HG03457 (cell line): ENCODE results near the gene OR51T1.
"Not testable (repeated sequence)": the region's sequence is repeated elsewhere in the genome, so short reads cannot be mapped to it uniquely, and the experiment has no call there.

Experiments used
- ATAC-seq: cut with Tn5 transposase; IDR thresholded peaks from one replicate; pipeline ENCODE4 v1.9.1; 2021; ENCODE audit warnings: moderate number of reproducible peaks; ENCODE audit not compliant: unreplicated experiment

OR51T1 gene, protein sequence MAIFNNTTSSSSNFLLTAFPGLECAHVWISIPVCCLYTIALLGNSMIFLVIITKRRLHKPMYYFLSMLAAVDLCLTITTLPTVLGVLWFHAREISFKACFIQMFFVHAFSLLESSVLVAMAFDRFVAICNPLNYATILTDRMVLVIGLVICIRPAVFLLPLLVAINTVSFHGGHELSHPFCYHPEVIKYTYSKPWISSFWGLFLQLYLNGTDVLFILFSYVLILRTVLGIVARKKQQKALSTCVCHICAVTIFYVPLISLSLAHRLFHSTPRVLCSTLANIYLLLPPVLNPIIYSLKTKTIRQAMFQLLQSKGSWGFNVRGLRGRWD

DNA sequence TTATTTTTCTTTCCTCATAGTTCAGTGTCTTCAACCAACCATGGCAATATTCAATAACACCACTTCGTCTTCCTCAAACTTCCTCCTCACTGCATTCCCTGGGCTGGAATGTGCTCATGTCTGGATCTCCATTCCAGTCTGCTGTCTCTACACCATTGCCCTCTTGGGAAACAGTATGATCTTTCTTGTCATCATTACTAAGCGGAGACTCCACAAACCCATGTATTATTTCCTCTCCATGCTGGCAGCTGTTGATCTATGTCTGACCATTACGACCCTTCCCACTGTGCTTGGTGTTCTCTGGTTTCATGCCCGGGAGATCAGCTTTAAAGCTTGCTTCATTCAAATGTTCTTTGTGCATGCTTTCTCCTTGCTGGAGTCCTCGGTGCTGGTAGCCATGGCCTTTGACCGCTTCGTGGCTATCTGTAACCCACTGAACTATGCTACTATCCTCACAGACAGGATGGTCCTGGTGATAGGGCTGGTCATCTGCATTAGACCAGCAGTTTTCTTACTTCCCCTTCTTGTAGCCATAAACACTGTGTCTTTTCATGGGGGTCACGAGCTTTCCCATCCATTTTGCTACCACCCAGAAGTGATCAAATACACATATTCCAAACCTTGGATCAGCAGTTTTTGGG lies at the start of gene OR51T1:
OR51T1 (plus strand) TSS at position 41 of the 641 bp plus-strand sequence; CDS start at position 41, 0 bp downstream.
- no peak for ATAC-seq

DNA sequence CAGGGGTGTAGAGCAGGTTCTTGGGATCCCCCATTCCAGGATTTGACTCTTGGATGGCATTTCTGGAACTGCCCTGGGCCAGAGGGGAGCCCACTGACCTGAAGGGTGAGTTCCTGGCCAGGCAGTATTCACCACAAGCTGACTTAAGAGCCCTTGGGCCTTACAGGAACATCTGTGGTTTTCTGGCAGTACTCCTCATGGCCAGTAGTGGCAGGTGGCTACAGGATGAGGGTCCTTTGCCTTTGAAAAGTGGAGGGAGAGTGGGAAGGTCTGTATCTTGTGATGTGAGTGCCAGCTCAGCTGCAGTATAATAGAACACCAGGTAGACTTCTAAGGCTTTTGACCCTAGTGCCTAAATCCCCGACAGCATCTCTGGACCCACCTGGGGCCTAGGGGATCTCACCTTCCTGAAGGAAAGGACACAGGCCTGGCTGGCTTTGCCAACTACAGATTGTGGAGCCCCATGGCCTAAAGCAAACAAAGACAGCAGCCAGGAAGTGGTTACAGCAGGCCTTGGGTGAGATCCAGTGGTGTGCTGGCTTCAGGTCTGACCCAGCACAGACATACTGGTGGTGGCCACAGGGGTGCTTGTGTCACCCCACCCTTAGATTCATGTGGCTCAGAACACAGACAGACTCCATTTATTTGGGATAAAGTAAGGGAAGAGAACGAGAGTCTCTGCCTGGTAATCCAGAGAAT lies 41.7 kb upstream of the OR51T1 start:
- ATAC-seq: no peak

DNA sequence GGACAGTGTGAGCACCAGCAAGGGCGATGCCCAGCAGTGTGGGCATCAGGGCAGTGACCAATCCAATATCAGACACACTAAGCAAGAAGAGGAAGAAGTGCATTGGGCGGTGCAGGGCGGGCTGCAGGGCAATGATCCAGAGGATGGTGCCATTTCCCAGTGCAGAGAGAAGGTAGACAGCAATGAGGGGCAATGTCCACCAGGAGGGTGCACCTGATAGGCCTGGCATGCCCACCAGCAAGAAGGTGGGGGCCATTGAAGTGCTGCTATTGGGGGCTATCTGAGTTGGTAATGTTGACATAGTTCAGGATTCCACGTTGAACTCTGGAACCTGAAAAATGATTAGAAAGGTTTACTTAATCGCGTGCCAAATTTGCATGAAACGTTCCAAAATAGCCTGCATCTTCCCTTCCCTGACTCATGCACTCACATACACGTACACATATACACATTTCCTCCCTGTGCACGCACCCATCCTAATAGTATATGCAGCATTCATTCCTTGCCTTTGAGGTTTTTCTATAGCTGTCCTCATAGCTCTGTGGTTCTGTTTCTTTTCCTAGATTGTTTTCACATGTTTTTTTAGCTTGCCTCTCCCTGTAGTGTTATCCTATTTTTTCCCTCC lies 32.7 kb upstream of the OR51T1 start, which contains the start of gene OR51S1:
OR51S1 (minus strand) TSS at position 301 of the 625 bp plus-strand sequence; CDS start at position 301, 0 bp downstream.
- ATAC-seq: no peak

DNA sequence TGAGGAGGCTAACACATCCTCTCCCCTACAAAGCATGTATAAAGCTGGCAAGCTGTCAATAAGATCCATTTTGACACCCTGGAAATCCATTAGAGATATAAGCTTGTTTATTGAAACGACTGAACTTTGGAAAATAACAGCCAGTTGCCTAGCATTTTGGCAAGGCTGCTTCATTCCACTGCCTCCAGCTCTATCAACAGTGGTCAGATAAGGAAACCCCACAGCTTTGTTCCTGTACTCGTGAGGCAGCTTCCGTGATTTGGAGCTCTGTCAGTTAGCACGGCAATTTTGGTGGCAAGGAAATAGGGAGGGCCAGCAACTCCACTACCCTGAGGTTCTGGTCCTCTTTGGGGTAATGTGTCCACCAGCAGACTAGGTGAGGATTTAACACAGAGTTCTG lies 30.7 kb upstream of the OR51T1 start:
- ATAC-seq: no peak

DNA sequence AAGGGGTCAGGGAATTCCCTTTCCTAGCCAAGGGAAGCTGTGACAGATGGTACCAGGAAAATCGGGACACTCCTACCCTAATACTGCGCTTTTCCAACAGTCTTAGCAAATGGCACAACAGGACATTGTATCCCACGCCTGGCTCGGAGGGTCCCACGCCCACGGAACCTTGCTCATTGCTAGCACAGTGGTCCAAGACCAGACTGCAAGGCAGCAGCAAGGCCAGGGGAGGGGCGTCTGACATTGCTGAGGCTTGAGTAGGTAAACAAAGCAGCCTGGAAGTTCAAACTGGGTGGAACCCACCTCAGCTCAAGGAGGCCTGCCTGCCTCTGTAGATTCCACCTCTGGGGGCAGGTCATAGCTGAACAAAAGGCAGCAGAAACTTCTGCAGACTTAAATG lies 27.4 kb upstream of the OR51T1 start:
- ATAC-seq: not testable (repeated sequence)

DNA sequence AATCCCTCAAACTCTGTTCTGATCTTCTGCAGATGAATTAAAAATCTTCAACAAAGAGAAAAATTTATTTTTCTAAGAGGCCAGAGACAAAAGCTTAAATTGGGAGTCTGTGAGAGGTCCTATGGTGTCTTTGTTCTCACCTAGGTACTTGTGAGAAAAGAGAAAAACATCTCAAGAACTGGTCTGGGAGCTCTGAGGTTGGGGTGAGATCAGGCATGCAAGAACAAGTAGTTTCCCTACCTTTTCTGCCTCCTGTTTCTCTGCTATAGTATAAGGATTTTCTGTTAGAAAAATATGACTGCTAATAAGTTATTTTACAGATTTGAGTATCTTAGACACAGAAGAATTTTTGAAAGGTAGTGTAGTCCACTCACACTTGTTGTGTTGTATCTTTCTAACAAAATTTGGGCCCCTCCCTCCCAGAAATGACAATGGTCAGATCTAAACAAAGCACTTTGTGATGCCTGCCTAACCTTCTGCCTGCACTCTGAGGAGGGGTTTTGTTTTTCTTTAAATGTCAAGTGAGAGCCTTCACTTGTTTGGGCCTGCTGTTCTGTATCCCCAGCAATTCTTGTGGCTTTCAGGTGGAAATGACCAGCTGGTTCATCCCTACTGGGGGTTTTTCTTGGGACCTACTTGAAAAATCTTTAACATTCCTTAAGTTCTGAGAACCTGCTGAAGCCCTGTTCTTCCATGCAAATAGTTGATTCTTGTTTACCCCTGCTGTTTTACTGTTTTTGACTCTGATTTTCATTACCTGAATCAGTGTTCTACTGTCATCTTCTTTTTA lies 19.1 kb upstream of the OR51T1 start:
- ATAC-seq: no peak

DNA sequence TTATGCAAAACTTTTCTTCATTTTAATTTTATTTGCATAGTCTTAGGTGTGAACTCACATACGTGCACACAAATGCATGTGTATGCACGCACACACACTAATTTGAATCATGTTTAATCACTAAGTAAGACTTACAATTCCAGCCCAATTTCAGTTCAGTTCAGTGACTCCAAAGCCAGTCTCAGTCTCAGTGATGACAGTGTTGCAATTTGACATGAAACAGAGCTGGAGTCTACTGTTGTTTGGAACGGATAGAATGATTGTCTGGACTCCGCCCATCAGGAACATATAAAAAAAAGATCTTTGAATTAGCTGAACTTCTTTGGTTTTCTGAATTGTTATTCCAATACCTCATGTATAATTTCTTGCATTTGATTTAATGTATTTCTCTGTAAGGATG lies 17.8 kb upstream of the OR51T1 start:
- ATAC-seq: no peak

DNA sequence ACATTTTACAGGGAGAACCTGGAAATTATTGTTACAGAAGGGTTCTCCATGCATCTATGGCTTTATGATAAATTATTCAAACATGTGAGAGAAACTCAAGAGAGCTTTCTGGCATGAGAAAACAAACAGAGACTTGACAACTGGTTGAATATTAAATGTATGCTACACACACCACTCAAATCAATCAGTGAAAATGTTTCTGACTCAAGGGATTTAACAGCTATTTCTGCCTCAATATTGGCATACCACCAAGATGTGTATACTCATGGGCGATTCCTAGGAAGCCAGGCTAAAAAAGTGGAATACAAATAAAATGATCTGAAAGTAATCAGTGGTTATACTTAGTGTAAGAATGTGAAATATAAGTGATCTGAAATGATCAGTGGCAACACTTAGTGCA lies 15.8 kb upstream of the OR51T1 start:
- ATAC-seq: no peak

DNA sequence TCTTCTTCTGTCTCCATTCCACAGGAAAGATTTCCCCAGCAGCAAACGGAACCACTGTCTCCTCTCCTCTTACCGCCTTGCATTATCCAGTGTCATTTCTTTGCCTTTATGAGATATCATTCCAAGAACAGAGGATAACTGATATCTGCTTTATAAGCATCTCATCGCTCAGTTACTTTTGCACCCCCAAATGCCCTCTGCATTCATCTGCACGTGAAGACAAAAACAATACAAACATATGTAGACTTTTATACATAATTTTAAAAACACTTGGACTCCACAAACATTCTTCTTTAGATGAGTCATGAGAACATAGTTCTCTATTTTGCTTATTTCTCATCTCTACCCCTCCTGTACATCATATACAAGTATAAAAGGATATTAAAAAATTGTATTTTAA lies 512 bp upstream of the OR51T1 start:
- ATAC-seq: no peak

DNA sequence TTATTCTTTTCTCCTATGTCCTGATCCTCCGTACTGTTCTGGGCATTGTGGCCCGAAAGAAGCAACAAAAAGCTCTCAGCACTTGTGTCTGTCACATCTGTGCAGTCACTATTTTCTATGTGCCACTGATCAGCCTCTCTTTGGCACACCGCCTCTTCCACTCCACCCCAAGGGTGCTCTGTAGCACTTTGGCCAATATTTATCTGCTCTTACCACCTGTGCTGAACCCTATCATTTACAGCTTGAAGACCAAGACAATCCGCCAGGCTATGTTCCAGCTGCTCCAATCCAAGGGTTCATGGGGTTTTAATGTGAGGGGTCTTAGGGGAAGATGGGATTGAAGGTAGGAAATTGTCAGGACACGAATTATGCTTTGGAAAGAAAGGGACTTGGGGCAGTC lies 843 bp downstream of the OR51T1 start:
- ATAC-seq: no peak

DNA sequence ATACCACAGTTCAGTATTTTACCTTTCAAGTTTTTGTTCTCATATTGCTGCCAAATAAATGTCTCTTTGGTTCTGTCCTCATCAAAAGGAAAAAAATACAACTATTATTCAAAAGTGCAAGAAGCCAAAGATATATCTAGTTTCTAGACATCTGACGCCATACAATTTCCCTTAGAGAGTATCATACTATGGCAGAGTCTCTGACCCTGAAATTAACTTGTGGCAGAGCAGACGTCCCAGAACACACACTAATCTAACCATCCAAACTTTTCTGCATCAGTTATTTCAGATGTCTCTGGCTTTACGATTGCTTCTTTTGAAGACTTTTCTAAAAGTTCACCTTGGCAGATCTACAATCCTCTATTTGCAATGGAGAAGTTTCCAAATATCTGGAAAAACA lies 2.7 kb downstream of the OR51T1 start:
- no peak for ATAC-seq

DNA sequence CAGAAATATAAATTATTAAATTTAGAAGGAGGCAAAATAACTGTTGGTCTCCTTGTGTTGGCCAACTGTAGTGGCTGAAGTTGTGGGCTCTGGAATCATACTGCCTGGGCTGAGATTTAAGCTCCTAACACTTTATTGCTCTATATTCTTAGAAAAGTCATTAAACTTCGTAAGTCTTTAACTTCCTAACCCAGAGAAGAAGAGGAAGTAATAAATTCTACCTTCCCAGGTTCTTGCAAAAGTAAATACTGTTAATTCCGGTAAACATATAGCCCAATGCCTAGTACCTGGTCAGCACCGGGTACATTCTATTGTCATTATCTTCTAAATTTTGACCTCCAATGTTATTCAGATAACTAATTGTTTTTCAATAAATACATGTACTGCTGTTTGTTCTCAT lies 4.5 kb downstream of the OR51T1 start:
- ATAC-seq: no peak

DNA sequence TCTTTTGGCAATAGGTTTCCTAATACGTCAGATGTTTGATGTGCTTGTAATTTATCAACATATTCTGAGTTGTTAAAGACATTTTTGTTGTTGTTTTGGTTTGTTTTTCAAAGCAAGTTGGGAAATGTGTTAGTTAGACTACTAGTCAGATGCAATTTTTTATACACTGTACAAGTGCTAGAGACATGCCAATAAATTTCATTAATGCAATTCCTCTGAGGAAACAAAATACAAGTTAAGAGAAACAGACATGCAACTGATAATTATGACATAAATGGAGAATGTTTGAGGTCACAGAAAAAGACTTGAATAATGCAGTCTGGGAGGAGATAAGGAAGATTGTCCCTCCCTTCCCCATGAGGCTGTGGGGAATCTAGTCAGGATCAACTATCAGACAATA lies 5.9 kb downstream of the OR51T1 start:
- no peak for ATAC-seq

DNA sequence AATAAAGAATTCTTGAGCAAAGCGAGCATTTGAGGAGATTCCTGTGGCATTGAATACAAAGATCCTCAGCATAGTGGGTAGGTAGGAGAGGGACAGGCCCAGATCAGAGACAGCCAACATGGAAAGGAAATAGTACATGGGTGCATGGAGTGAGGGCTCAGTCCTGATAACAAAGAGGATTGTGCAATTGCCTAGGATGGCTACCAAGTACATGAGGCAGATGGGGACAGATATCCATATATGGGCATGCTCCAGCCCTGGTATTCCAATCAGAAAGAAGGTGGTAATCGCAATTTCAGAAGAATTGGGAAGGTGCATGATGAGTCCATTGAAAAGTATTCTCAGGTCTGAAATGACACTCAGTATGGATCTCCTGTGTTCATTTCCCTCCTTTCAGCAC lies 8.6 kb downstream of the OR51T1 start:
- ATAC-seq: no peak

DNA sequence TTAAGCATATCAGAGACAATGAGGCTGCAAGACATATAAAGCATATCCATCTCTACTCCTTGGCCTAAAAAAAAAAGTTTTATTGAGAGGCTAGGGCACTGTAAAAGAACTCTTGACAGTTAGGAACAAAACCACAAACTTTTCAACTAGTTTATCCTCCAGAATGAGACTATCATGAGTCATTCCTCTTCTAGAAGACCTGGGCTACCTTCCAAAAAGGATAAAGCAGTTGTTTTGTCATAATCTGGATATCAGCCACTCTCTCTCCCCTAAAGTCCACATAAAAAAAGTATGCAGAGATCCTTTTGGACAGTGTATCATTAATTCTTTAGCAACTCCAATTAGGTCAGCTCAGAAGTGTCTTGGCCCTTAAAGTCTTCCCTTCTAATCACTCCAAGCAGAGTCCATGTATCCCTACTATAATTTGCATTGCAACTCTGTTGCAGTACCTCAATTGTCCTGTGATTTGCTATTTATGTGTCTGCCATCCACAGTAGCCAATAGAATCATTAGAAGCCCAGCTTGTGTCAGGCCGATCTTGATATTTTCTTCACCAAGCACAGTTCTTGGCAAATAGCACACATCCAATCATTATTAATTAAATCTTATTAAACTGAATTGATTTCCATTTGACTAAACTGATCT lies 10.4 kb downstream of the OR51T1 start:
- no peak for ATAC-seq

DNA sequence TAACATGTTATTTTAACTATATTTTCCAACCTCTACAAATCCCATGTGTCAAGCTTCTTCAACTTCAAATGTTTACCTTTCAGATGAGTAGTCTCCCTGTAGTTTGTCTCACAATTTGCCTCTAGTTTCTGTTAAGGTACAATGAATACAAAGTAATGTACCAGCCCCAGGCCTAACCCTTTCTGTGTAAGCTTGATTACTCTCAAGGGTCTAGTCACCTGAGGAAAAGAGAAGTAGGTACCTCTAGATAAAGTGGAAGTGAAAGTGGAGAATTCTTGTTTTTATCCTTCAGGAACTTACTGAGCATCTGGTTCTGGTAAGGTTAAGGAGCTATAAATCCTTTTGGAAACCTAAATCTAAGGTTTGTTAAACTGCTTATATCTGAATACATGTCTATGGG lies 21.8 kb downstream of the OR51T1 start, which contains the start of gene OR51A7:
OR51A7 (plus strand) TSS at position 300 of the 400 bp plus-strand sequence. CDS start 3,587 bp downstream, outside the sequence.
- no peak for ATAC-seq

DNA sequence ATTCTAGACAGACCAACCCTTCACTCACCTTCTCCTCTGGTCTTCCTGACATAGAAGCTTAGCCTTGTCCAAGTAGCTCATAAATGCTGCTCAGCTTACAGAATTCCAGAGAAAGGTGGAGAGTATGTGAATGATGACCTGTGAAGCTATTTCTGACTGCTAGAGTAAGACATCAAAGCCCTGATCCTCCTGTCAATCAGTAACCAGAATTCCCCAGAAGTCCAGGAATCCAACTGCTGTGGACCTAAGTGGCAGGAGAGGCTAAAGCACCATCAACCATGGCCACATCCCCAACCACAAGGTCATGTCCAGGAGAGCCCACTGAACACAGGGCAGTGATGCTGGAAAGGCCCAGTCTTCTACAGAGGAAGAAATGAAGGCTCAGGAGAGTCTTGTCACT lies 34.9 kb downstream of the OR51T1 start:
- no peak for ATAC-seq

DNA sequence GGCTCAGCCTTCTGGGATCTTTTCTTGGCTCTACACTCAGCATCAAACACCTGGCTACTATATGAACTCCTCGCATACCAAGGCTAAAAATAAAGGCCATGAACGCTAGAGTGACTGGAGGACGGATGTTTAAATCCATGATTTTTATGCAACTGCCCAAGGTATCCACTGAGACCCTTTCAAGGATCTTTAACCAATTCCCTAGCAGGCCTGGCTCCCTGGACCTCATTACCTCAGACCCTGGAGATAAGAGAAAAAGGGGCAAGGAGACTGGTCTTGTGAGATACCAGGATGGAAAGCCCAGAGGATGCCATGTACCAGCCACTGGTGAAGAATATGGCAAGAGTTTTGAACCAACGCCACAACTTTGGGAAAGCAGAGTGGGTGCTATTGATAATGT lies 37.5 kb downstream of the OR51T1 start, which contains the start of gene OR51G2:
OR51G2 (minus strand) TSS at position 101 of the 400 bp plus-strand sequence. CDS start 3,687 bp downstream, outside the sequence.
- no peak for ATAC-seq

DNA sequence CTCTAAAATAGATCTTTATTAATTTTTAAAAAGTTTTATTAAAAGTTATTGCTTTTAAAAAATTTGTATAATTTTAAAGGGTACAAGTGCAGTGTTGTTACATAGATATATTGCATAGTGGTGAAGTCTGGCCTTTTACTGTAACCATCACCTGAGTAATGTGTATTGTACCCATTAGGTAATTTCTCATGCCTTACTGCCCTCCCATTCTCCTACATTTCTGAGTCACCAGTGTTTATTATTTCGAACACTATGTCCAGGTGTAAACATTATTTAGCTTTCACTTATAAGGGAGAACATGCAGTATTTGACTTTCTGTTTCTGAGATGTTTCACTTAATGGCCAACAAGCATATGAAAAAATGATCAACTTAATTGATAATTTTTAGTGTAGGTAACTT lies 40.1 kb downstream of the OR51T1 start:
- ATAC-seq: no peak

DNA sequence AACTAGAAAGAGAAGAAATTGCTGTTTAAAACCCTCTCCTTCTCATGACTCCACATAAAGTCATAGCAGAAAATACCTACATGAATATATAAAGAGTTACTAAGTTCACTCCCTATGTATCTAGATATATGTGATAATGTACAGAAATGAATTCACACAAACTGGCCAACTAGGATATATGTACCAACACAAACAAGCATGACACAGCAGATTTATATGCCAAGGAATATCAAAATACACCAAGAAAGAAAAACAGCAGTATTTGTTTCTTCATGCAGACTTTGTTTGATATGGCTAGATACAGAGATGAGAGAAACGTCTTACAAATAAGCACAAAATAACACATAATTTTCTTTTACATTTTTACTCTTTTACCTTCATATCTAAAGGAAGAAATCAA lies 40.6 kb downstream of the OR51T1 start:
- no peak for ATAC-seq
